ENCODE data around the gene VAMP5. TPM values are rescaled to one million over a fixed set of nuclear protein-coding genes. Genes with fewer than 3 reads are reported as not detected.

The VAMP5 gene, protein sequence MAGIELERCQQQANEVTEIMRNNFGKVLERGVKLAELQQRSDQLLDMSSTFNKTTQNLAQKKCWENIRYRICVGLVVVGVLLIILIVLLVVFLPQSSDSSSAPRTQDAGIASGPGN
- total RNA-seq: 4.2 TPM in 2 replicates
- long read RNA-seq, partial matches to known transcripts: 1 of 1 reads
- long read RNA-seq, other reads (novel, unspliced or antisense): 0 of 1 reads

DNA sequence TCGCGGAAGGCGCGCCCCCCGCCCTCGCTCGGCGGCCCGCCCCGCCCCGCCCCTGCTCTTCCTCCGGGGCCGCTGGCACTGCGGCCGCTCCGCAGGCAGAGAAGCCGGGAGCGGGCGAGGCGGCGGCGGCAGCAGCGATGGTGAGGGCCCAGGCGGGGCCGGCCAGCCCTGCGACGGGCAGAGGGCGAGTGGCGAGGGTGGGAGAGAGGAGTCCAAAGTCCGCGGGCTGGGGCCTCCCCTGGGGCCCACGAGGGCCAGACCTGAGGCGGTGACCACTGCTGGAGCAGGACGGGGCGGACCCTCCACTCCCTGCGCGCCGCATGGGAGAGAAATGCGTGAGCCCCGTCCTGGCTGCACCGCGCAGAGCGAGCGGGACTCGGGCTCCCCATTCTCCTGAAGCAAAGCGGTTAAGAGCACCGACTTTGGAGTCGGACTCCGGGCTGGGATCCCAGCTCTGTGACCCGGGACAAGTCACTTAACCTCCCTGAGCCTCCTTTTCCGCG is at the start of gene VAMP5:
VAMP5 (plus strand) TSS at position 78 of the 503 bp plus-strand sequence; CDS start at position 138, 60 bp downstream.
- Mint-ChIP-seq H3K27ac (peak within 1 kb of the TSS; percentile 88), H3K36me3 (ENCODE audit: insufficient read depth) (peaks cover 13% of the 10 kb centered on the region), H3K4me1 (ENCODE audit: low read depth) (peaks cover 16% of the 10 kb centered on the region), H3K9me3 (ENCODE audit: low read depth) (no peaks in the 10 kb centered on the region), H3K27me3 (no peaks in the 10 kb centered on the region), H3K4me3 (ENCODE audit: low read depth) (no peak within 1 kb of the TSS)
- TF ChIP-seq, protein P1, sequence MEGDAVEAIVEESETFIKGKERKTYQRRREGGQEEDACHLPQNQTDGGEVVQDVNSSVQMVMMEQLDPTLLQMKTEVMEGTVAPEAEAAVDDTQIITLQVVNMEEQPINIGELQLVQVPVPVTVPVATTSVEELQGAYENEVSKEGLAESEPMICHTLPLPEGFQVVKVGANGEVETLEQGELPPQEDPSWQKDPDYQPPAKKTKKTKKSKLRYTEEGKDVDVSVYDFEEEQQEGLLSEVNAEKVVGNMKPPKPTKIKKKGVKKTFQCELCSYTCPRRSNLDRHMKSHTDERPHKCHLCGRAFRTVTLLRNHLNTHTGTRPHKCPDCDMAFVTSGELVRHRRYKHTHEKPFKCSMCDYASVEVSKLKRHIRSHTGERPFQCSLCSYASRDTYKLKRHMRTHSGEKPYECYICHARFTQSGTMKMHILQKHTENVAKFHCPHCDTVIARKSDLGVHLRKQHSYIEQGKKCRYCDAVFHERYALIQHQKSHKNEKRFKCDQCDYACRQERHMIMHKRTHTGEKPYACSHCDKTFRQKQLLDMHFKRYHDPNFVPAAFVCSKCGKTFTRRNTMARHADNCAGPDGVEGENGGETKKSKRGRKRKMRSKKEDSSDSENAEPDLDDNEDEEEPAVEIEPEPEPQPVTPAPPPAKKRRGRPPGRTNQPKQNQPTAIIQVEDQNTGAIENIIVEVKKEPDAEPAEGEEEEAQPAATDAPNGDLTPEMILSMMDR (IDR thresholded peaks at IDR 0.05; ENCODE audit: unreplicated experiment): no peak
- DNase-seq (ENCODE audit: low spot score, unreplicated experiment): no peak

DNA sequence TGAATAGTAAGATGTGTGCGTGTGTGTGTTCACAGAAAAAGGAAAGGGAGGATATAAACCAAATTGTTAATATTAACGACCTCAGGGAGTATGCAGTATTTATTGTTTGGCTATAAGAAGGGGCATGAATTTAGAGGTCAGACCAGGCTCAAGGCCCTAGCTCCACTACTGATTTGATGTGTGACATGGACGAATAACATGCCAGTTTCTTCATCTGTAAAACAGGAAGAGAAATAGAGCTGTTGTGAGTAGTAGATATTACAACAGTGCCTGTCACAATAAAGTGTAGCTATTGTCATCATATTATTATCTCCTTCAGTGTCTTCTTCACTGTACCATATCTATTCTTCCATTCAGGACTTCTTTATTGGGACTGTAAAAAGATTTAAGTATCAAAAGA is 49.4 kb upstream of the VAMP5 start:
- Mint-ChIP-seq H3K36me3 (ENCODE audit: insufficient read depth) (no peaks in the 10 kb centered on the region), H3K4me1 (ENCODE audit: low read depth) (peaks cover 14% of the 10 kb centered on the region), H3K4me3 (ENCODE audit: low read depth) (no peak overlapping the region), H3K27ac (peak overlapping the region; percentile 13), H3K9me3 (ENCODE audit: low read depth) (no peaks in the 10 kb centered on the region), H3K27me3 (no peaks in the 10 kb centered on the region)
- DNase-seq (ENCODE audit: low spot score, unreplicated experiment): no peak
- TF ChIP-seq, protein P1 (IDR thresholded peaks at IDR 0.05; ENCODE audit: unreplicated experiment): no peak

DNA sequence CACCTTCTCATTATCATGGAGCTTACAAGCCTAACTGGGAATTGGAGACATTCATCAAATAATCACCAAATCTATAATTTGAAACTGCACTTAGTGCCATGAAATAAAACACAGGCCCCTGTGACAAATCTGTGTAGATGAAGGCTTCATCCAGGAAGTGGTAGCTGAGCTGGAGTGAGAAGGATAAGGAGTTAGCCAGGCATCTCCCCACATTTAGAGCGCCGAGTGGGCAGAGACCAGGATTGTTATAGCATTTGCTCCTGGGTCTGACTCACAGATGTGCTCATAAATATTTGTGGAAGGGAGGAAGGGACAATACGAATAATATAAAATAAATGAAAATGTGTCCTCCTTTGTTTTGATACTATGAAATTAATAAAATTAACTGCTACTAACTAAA is 47.8 kb upstream of the VAMP5 start:
- DNase-seq (ENCODE audit: low spot score, unreplicated experiment): no peak
- H3K9me3 Mint-ChIP-seq (ENCODE audit: low read depth): no peaks in the 10 kb centered on the region
- H3K36me3 Mint-ChIP-seq (ENCODE audit: insufficient read depth): peaks cover 7% of the 10 kb centered on the region
- H3K27ac Mint-ChIP-seq: peak overlapping the region; percentile 82
- H3K4me1 Mint-ChIP-seq (ENCODE audit: low read depth): peaks cover 26% of the 10 kb centered on the region
- H3K27me3 Mint-ChIP-seq: no peaks in the 10 kb centered on the region
- TF ChIP-seq, protein P1 (IDR thresholded peaks at IDR 0.05; ENCODE audit: unreplicated experiment): no peak
- no peak overlapping the region for H3K4me3 Mint-ChIP-seq (ENCODE audit: low read depth)

DNA sequence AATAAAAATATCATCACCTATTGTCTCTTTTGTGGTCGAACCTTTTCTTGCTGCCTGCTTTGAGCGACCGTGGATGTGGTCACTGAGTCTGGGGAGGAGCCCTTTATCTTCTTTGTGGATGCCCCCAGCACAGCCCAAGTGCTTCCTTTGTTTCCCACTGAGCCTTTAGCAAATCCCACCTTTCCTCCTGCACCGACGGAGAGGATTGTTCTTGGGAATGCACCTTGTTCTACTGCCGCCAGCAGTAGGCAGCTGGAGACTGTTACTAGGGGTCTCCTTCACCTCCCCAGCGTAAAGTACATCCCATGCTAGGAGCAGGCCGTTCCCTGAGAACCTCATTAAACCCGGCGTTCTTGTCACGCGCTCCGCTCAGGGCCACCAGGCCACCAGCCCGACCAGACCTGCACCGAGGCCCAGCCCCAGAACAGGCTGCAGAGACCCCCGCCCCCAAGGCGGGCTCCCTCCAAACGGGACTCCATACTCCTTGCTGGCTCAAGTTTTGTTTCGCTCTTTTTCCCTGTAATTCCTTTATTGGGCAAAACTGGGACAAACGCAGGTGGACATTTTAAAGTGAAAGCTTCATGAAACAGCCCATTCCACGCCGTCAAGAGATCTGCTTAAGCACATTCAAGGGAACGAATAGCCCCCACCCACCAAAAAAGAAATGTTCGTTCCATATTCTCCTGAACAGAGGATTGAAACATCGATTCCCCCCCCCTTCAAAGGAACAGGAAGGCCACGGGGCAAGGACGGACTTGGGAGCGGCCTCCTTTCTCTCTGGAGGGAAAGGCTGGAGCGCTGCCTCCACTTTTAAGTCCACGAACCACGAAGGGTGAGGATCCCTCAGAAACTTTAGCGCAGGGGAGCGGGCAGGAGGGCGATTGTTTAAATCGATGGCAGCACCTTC is 46.4 kb upstream of the VAMP5 start:
- Mint-ChIP-seq H3K27ac (peak overlapping the region; percentile 100), H3K4me3 (ENCODE audit: low read depth) (peak overlapping the region; percentile 93), H3K36me3 (ENCODE audit: insufficient read depth) (peaks cover 21% of the 10 kb centered on the region), H3K9me3 (ENCODE audit: low read depth) (no peaks in the 10 kb centered on the region), H3K4me1 (ENCODE audit: low read depth) (peaks cover 39% of the 10 kb centered on the region), H3K27me3 (no peaks in the 10 kb centered on the region)
- peak; percentile 41 for DNase-seq (ENCODE audit: low spot score, unreplicated experiment)
- TF ChIP-seq, protein P1 (IDR thresholded peaks at IDR 0.05; ENCODE audit: unreplicated experiment): no peak

Data from progenitor cell of endocrine pancreas (in vitro differentiated cells).